ENCODE results near the gene LTBP1. TPM values are rescaled to one million over a fixed set of nuclear protein-coding genes. Genes with fewer than 3 reads are reported as not detected.

The LTBP1 gene
- polyA plus RNA-seq, 2 of the 4 experiments (the other 2 are of a cell fraction): 23.8 to 30.4 TPM

- 21% methylated on average over 2 of the region's 2 CpGs for WGBS (ENCODE audit: missing lambda C conversion rate)
- peak overlapping the region; percentile 59 to 67 for H3K27ac ChIP-seq
- TF ChIP-seq RAD21 (conservative IDR thresholded peaks at IDR 0.05 in 1 of 2, IDR thresholded peaks at IDR 0.05 in 1 of 2): no peak
- TF ChIP-seq FOSB (CRISPR knock-in tag; IDR thresholded peaks at IDR 0.05): no peak
- no peak for TF ChIP-seq NR3C1 (IDR thresholded peaks at IDR 0.05)
- no peak for TF ChIP-seq RCOR1 (IDR thresholded peaks at IDR 0.05; ENCODE audit: low read depth, low read length)
- no peak for TF ChIP-seq HMGXB4 (CRISPR knock-in tag; IDR thresholded peaks at IDR 0.05; ENCODE audit: borderline replicate concordance)
- TF ChIP-seq MAX (IDR thresholded peaks at IDR 0.05): 0 out of 2 replicates have a peak, but pooled peaks have one; percentile 18
- no peak for TF ChIP-seq MYC (IDR thresholded peaks at IDR 0.05; ENCODE audit: borderline replicate concordance, low read length)
- TF ChIP-seq NFE2L2 (conservative IDR thresholded peaks at IDR 0.05; ENCODE audit: low read length): no peak
- TF ChIP-seq POLR2A (IDR thresholded peaks at IDR 0.05; ENCODE audit: low read length): no peak
- no peak for DNase-seq (ENCODE audit: low read depth in 1 of 2, low spot score in 1 of 2)
- H3K9me3 ChIP-seq: no peaks in the 10 kb centered on the region
- H3K4me2 ChIP-seq: peak overlapping the region; percentile 59
- FAIRE-seq: peak; percentile 67
- ChIA-PET CTCF (interaction anchor here (6.4 kb wide), 1 partner anchor 20 kb away, joined by 38 read pairs; no protein-coding TSS in a partner anchor), POLR2A (no interaction called here)
- peak; percentile 17 to 40; a peak in 3 of 6 replicates for ATAC-seq
- peaks cover 64% of the 10 kb centered on the region for H3K4me1 ChIP-seq
- H3K4me3 ChIP-seq: no peak overlapping the region
Observed at GRCh38 chr2:33014268-33014667, 67.5 kb downstream of the LTBP1 start.

- 31% methylated on average over 3 of the region's 4 CpGs for WGBS (ENCODE audit: missing lambda C conversion rate)
- CTCF ChIA-PET: interaction anchor here (6.4 kb wide), 1 partner anchor 18 kb away, joined by 38 read pairs; no protein-coding TSS in a partner anchor
- peak; percentile 39 for FAIRE-seq
- peak overlapping the region; percentile 59 for H3K4me2 ChIP-seq
- peak; percentile 50 to 89 for DNase-seq (ENCODE audit: low read depth in 1 of 2, low spot score in 1 of 2)
- H3K4me1 ChIP-seq: peaks cover 69% of the 10 kb centered on the region
- no peaks in the 10 kb centered on the region for H3K9me3 ChIP-seq
- H3K4me3 ChIP-seq: no peak overlapping the region
- H3K27ac ChIP-seq: peak overlapping the region; percentile 69 to 83
- ATAC-seq: peak; percentile 82 to 90
- POLR2A ChIA-PET: no interaction called here
- no peak for TF ChIP-seq NFE2L2 (conservative IDR thresholded peaks at IDR 0.05; ENCODE audit: low read length)
- no peak for TF ChIP-seq BHLHE40 (IDR thresholded peaks at IDR 0.05; ENCODE audit: low read depth, low read length)
- TF ChIP-seq MAX (IDR thresholded peaks at IDR 0.05): 0 out of 2 replicates have a peak, but pooled peaks have one; percentile 20
- no peak for TF ChIP-seq ZSCAN20 (CRISPR knock-in tag; IDR thresholded peaks at IDR 0.05)
- no peak for TF ChIP-seq RARB (CRISPR knock-in tag; IDR thresholded peaks at IDR 0.05)
- TF ChIP-seq MAFK (IDR thresholded peaks at IDR 0.05; ENCODE audit: partially characterized antibody): no peak
- no peak for TF ChIP-seq CBX8 (IDR thresholded peaks at IDR 0.05)
- TF ChIP-seq HOXB13 (CRISPR knock-in tag; IDR thresholded peaks at IDR 0.05; ENCODE audit: low read depth): no peak
- no peak for TF ChIP-seq MAZ (IDR thresholded peaks at IDR 0.05; ENCODE audit: borderline replicate concordance, low read depth, low read length)
- TF ChIP-seq POLR2A (IDR thresholded peaks at IDR 0.05; ENCODE audit: low read length): no peak
- TF ChIP-seq MYC (IDR thresholded peaks at IDR 0.05; ENCODE audit: borderline replicate concordance, low read length): no peak
- no peak for TF ChIP-seq EHF (CRISPR knock-in tag; IDR thresholded peaks at IDR 0.05)
- TF ChIP-seq ZC3H11A (IDR thresholded peaks at IDR 0.05): no peak
- 0 out of 2 replicates have a peak, but pooled peaks have one; percentile 23 for TF ChIP-seq FOSL2 (IDR thresholded peaks at IDR 0.05)
- TF ChIP-seq FOSL2 (CRISPR knock-in tag; IDR thresholded peaks at IDR 0.05): no peak
- no peak for TF ChIP-seq CHD2 (IDR thresholded peaks at IDR 0.05; ENCODE audit: low read length, partially characterized antibody)
- TF ChIP-seq CTCF (IDR thresholded peaks at IDR 0.05): no peak
- TF ChIP-seq E2F6 (IDR thresholded peaks at IDR 0.05; ENCODE audit: borderline replicate concordance, low read depth): no peak
- no peak for TF ChIP-seq TP53 (CRISPR knock-in tag; IDR thresholded peaks at IDR 0.05)
- TF ChIP-seq ELK1 (IDR thresholded peaks at IDR 0.05; ENCODE audit: low read depth, low read length): no peak
- no peak for TF ChIP-seq RCOR1 (IDR thresholded peaks at IDR 0.05; ENCODE audit: low read depth, low read length)
- no peak for TF ChIP-seq ATOH8 (CRISPR knock-in tag; IDR thresholded peaks at IDR 0.05; ENCODE audit: low read depth)
- no peak for TF ChIP-seq NR3C1 (IDR thresholded peaks at IDR 0.05)
- TF ChIP-seq BCL3 (IDR thresholded peaks at IDR 0.05): no peak
- no peak for TF ChIP-seq RFX5 (IDR thresholded peaks at IDR 0.05)
Observed at GRCh38 chr2:33015421-33016142, 68.8 kb downstream of the LTBP1 start.
